GM12878 (cell line): ENCODE data around the gene C5orf52. TPM values are rescaled to one million over a fixed set of nuclear protein-coding genes. Genes with fewer than 3 reads are reported as not detected.
"Not testable (repeated sequence)": the region's sequence is repeated elsewhere in the genome, so short reads cannot be mapped to it uniquely, and the experiment has no call there.

ENCODE experiments used
- ATAC-seq: fragments of 200-7000 bp; cut with Tn5 transposase; 3 replicates; pipeline ENCODE4 v1.9.1; 2020; ENCODE audit warnings: mild to moderate bottlenecking, moderate library complexity
- BruUV-seq: library from RNA; stranded (reverse); fragments of 400-500 nt; replicated peaks from 2 replicates; lab custom pipeline; 2021; lab: Mats Ljungman, UMichigan
- CTCF ChIA-PET: fragments of 300-600 bp; sonication (Branson Sonifier 250); formaldehyde crosslinking; extraction: SDS; loops from one replicate; lab custom pipeline; 2021; ENCODE audit warnings: inconsistent platforms; lab: Yijun Ruan, JAX
- POLR2A ChIA-PET: fragments of 350-600 bp; formaldehyde crosslinking; extraction: SDS; loops from one replicate; lab custom pipeline; 2021; ENCODE audit warnings: inconsistent platforms; lab: Charles Lee
- RAD21 ChIA-PET: fragments of 300-600 bp; sonication (Branson Sonifier 250); formaldehyde crosslinking; loops from one replicate; lab custom pipeline; 2023; ENCODE audit warnings: antibody characterized with exemption; ENCODE audit not compliant: unreplicated experiment; lab: Charles Lee
- SMC1A ChIA-PET: fragments of 300-600 bp; sonication (Branson Sonifier 250); formaldehyde crosslinking; loops from one replicate; lab custom pipeline; 2023; ENCODE audit not compliant: unreplicated experiment, uncharacterized antibody; lab: Charles Lee
- DNase-seq: peaks from one replicate; pipeline ENCODE4 v3.0.0-alpha.2; 2011; ENCODE audit warnings: low read depth, low spot score
- FAIRE-seq: peaks from 3 replicates; lab custom pipeline; 2011; peaks lifted over from hg19 to GRCh38; lab: Jason Lieb, UNC
- H2AFZ ChIP-seq: 2 replicates; pipeline ENCODE4 v1.6.0; 2011; ENCODE audit warnings: low read depth, low read length, control low read depth; ENCODE audit not compliant: control insufficient read depth
- H3K27ac ChIP-seq: 2 replicates; pipeline ENCODE4 v1.5.1; 2011; ENCODE audit warnings: control low read depth; ENCODE audit not compliant: control insufficient read depth, insufficient read depth
- H3K27me3 ChIP-seq, 2 experiments: replicated peaks in 1 of 2; 2 replicates each; pipeline versions ENCODE4 v1.6.0 to v1.6.1; 2011; ENCODE audit warnings: low read length in 1 of 2; ENCODE audit not compliant: control insufficient read depth in 2 of 2, insufficient read depth in 2 of 2
- H3K36me3 ChIP-seq, 2 experiments: 2 replicates each; pipeline ENCODE4 v1.5.1; 2011; ENCODE audit warnings: low read length in 1 of 2; ENCODE audit not compliant: control insufficient read depth in 2 of 2, insufficient read depth in 2 of 2
- H3K4me1 ChIP-seq: 2 replicates; pipeline ENCODE4 v1.6.1; 2011; ENCODE audit warnings: mild to moderate bottlenecking, low read length, moderate library complexity, mixed read lengths; ENCODE audit not compliant: control insufficient read depth, insufficient read depth
- H3K4me2 ChIP-seq: 2 replicates; pipeline ENCODE4 v1.6.0; 2011; ENCODE audit warnings: control low read depth; ENCODE audit not compliant: control insufficient read depth, insufficient read depth
- H3K4me3 ChIP-seq: fragments of 200-600 bp; sonication (generic); 2 replicates; pipeline ENCODE4 v1.5.1; 2016
- H3K79me2 ChIP-seq: 2 replicates; pipeline ENCODE4 v1.6.0; 2011; ENCODE audit warnings: low read length; ENCODE audit not compliant: control insufficient read depth, insufficient read depth
- H3K9ac ChIP-seq: 2 replicates; pipeline ENCODE4 v1.8.0; 2011; ENCODE audit warnings: low read length, control low read depth, mixed read lengths; ENCODE audit not compliant: control insufficient read depth, insufficient read depth
- H3K9me3 ChIP-seq: replicated peaks from 3 replicates; pipeline ENCODE4 v1.5.1; 2011; ENCODE audit warnings: mild to moderate bottlenecking, low read length; ENCODE audit not compliant: control insufficient read depth, insufficient read depth
- H4K20me1 ChIP-seq: 2 replicates; pipeline ENCODE4 v1.6.0; 2011; ENCODE audit not compliant: control insufficient read depth, insufficient read depth
- IKZF2 ChIP-seq, 2 experiments: fragments of 450-650 bp; IDR thresholded peaks; 2 replicates each; pipeline ENCODE4 v1.6.1; 2017; ENCODE audit warnings: mild to moderate bottlenecking in 2 of 2, moderate library complexity in 2 of 2
- WGBS: methylation state at CpG from one replicate; pipeline ENCODE4 v1.1.6; 2016; ENCODE audit warnings: low lambda C conversion rate; ENCODE audit not compliant: insufficient replicate concordance, insufficient coverage; ENCODE audit errors: missing lambda C conversion rate; 5-methylcytosine and 5-hydroxymethylcytosine counted together
- in situ Hi-C: fragments of 300-500 bp; cut with MboI; formaldehyde crosslinking; loops from 9 replicates; pipeline ENCODE4 v1.14.3; 2018; ENCODE audit warnings: mixed read lengths
- intact Hi-C: fragments of 100-400 bp; cut with micrococcal nuclease; formaldehyde crosslinking; loops from one replicate; pipeline ENCODE4 v1.14.2; 2022; ENCODE audit not compliant: unreplicated experiment
- polyA plus RNA-seq, 11 experiments: library from polyadenylated mRNA; depleted of rRNA in 4 of 11; unstranded in 6 of 11; stranded (reverse) in 5 of 11; fragments of >200 nt; fragmentation: Nextera tagmentation in 4 of 11; fragmentation: Illumina TruSeq in 1 of 11; extraction: Ambion mirVana in 4 of 11; extraction: Trizol in 1 of 11; gene quantifications; 1 replicate in 1 of 11; 2 replicates in 10 of 11; pipeline versions ENCODE4 v1.2.1 to v1.2.3, GENCODE V29; 2011 to 2016; ENCODE audit warnings: inconsistent platforms in 2 of 11, missing spikeins in 2 of 11, low read depth in 1 of 11
- total RNA-seq, 4 experiments: library from RNA; depleted of rRNA in 3 of 4; stranded (reverse); fragments of >200 nt in 3 of 4; fragmentation: Illumina TruSeq in 1 of 4; extraction: Trizol in 1 of 4; gene quantifications; 2 replicates each; pipeline versions ENCODE4 v1.2.1 to v1.2.3, GENCODE V29; 2013 to 2021

The C5orf52 gene
- total and polyA plus RNA-seq, 10 of the 15 experiments (the other 5 are each of a cell fraction or from before 2014, with no cell fraction given), result not detected

GRCh38 chr5:157727858-157728257 is 56.5 kb downstream of the C5orf52 start:
- H3K4me2 ChIP-seq, H3K27me3 ChIP-seq, DNase-seq, H3K36me3 ChIP-seq, intact Hi-C loops, H3K79me2 ChIP-seq, H3K4me3 ChIP-seq, H2AFZ ChIP-seq, H3K9me3 ChIP-seq, in situ Hi-C loops, BruUV-seq: not testable (repeated sequence)
- Histone ChIP-seq H3K27ac (0 out of 2 replicates have a peak overlapping the region, but pooled peaks have one; percentile 18), H3K4me1 (peaks cover 21% of the 10 kb centered on the region)
- ChIA-PET SMC1A (interaction anchor here (0.7 to 3.0 kb wide), 10 partner anchors 9 to 263 kb away, joined by 3 to 20 read pairs (median 4); partner anchors contain the start of gene LSM11), CTCF (interaction anchor here (1.0 to 6.0 kb wide), 5 partner anchors 9 to 296 kb away, joined by 3 to 66 read pairs (median 10); partner anchors contain the start of gene LSM11), RAD21 (interaction anchor here (0.8 to 2.7 kb wide), 5 partner anchors 9 to 399 kb away, joined by 3 to 9 read pairs (median 5); partner anchors contain the start of gene LSM11)
- 0 out of 4 replicates have a peak, but pooled peaks of 1 of the 2 experiments have one; percentile 15 for TF ChIP-seq IKZF2 (IDR thresholded peaks at IDR 0.05)
- TF ChIP-seq, all 136 proteins: peak for 1; not testable (repeated sequence) for 135
- not testable (repeated sequence) for FAIRE-seq, H3K9ac ChIP-seq, H4K20me1 ChIP-seq, ATAC-seq
- POLR2A ChIA-PET, result interaction anchor here (1.2 to 1.8 kb wide), 2 partner anchors 9 to 119 kb away, joined by 3 to 8 read pairs; no protein-coding TSS in a partner anchor
- WGBS, result 76% methylated on average over 1 of the region's 1 CpG

Other genes starting within 250 kb of the C5orf52 start
- gene NIPAL4, start 211.3 kb upstream of the C5orf52 start, total RNA-seq (2014; rRNA removed), result 6.6 and 7.3 TPM in 2 replicates
- gene NIPAL4, start 211.3 kb upstream of the C5orf52 start, total RNA-seq (2014; rRNA removed; fragmentation: Illumina TruSeq; extraction: Trizol), result 3.9 and 4.1 TPM in 2 replicates
- 9.7 and 10.5 TPM in 2 replicates for gene NIPAL4, start 211.3 kb upstream of the C5orf52 start, total RNA-seq (2021)
- gene NIPAL4, start 211.3 kb upstream of the C5orf52 start, polyA plus RNA-seq (2011; rRNA removed), result 0.03 and 0.11 TPM in 2 replicates
- 10.3 and 12.5 TPM in 2 replicates for gene NIPAL4, start 211.3 kb upstream of the C5orf52 start, polyA plus RNA-seq (2014; fragmentation: Illumina TruSeq; extraction: Trizol)
- gene NIPAL4, start 211.3 kb upstream of the C5orf52 start, polyA plus RNA-seq (2014; fragmentation: Nextera tagmentation; extraction: Ambion mirVana), result 1 to 10 TPM; 3.3 to 5.2 TPM
- gene NIPAL4, start 211.3 kb upstream of the C5orf52 start, polyA plus RNA-seq (2014; rRNA removed), result 4.5 and 4.8 TPM in 2 replicates
- gene NIPAL4, start 211.3 kb upstream of the C5orf52 start, polyA plus RNA-seq (2016; fragmentation: Nextera tagmentation; extraction: Ambion mirVana), result 10 to 100 TPM; 12.8 to 15.5 TPM
- gene ADAM19, start 95.8 kb upstream of the C5orf52 start, total RNA-seq (2014; rRNA removed), result 47.0 and 50.9 TPM in 2 replicates
- gene ADAM19, start 95.8 kb upstream of the C5orf52 start, total RNA-seq (2014; rRNA removed; fragmentation: Illumina TruSeq; extraction: Trizol), result 33.5 and 37.1 TPM in 2 replicates
- gene ADAM19, start 95.8 kb upstream of the C5orf52 start, total RNA-seq (2021), result 87.3 and 92.8 TPM in 2 replicates
- gene ADAM19, start 95.8 kb upstream of the C5orf52 start, polyA plus RNA-seq (2011; rRNA removed), result 19.3 and 26.1 TPM in 2 replicates
- gene ADAM19, start 95.8 kb upstream of the C5orf52 start, polyA plus RNA-seq (2014; fragmentation: Illumina TruSeq; extraction: Trizol), result 40.6 and 48.5 TPM in 2 replicates
- gene ADAM19, start 95.8 kb upstream of the C5orf52 start, polyA plus RNA-seq (2014; fragmentation: Nextera tagmentation; extraction: Ambion mirVana), result 10 to 100 TPM; 16.0 to 24.4 TPM
- gene ADAM19, start 95.8 kb upstream of the C5orf52 start, polyA plus RNA-seq (2014; rRNA removed), result 40.9 and 43.0 TPM in 2 replicates
- gene ADAM19, start 95.8 kb upstream of the C5orf52 start, polyA plus RNA-seq (2016; fragmentation: Nextera tagmentation; extraction: Ambion mirVana), result 10 to 100 TPM; 52.4 to 59.3 TPM
- gene SOX30, start 19.1 kb upstream of the C5orf52 start, total RNA-seq (2014; rRNA removed), result 0.11 TPM in 1 of 2 replicates, not detected in the other
- 0.09 TPM in 1 of 2 replicates, not detected in the other for gene SOX30, start 19.1 kb upstream of the C5orf52 start, total RNA-seq (2014; rRNA removed; fragmentation: Illumina TruSeq; extraction: Trizol)
- 0.11 and 0.13 TPM in 2 replicates for gene SOX30, start 19.1 kb upstream of the C5orf52 start, total RNA-seq (2021)
- 0.06 and 0.11 TPM in 2 replicates for gene SOX30, start 19.1 kb upstream of the C5orf52 start, polyA plus RNA-seq (2011; rRNA removed)
- 0.10 TPM in 1 of 2 replicates, not detected in the other for gene SOX30, start 19.1 kb upstream of the C5orf52 start, polyA plus RNA-seq (2014; fragmentation: Illumina TruSeq; extraction: Trizol)
- gene SOX30, start 19.1 kb upstream of the C5orf52 start, polyA plus RNA-seq (2014; fragmentation: Nextera tagmentation; extraction: Ambion mirVana), result under 1 TPM; 0.06 to 0.07 TPM
- gene SOX30, start 19.1 kb upstream of the C5orf52 start, polyA plus RNA-seq (2014; rRNA removed), result 0.08 TPM in 1 of 2 replicates, not detected in the other
- under 1 TPM; 0.09 to 0.32 TPM for gene SOX30, start 19.1 kb upstream of the C5orf52 start, polyA plus RNA-seq (2016; fragmentation: Nextera tagmentation; extraction: Ambion mirVana)
- 26.2 and 36.5 TPM in 2 replicates for gene THG1L, start 59.9 kb downstream of the C5orf52 start, total RNA-seq (2014; rRNA removed)
- 38.6 and 40.7 TPM in 2 replicates for gene THG1L, start 59.9 kb downstream of the C5orf52 start, total RNA-seq (2014; rRNA removed; fragmentation: Illumina TruSeq; extraction: Trizol)
- gene THG1L, start 59.9 kb downstream of the C5orf52 start, total RNA-seq (2021), result 24.8 and 26.5 TPM in 2 replicates
- gene THG1L, start 59.9 kb downstream of the C5orf52 start, polyA plus RNA-seq (2011; rRNA removed), result 54.8 and 55.7 TPM in 2 replicates
- 32.8 and 33.5 TPM in 2 replicates for gene THG1L, start 59.9 kb downstream of the C5orf52 start, polyA plus RNA-seq (2014; fragmentation: Illumina TruSeq; extraction: Trizol)
- 10 to 100 TPM; 37.2 to 58.0 TPM for gene THG1L, start 59.9 kb downstream of the C5orf52 start, polyA plus RNA-seq (2014; fragmentation: Nextera tagmentation; extraction: Ambion mirVana)
- 34.0 and 35.4 TPM in 2 replicates for gene THG1L, start 59.9 kb downstream of the C5orf52 start, polyA plus RNA-seq (2014; rRNA removed)
- 10 to 100 TPM; 25.5 to 26.9 TPM for gene THG1L, start 59.9 kb downstream of the C5orf52 start, polyA plus RNA-seq (2016; fragmentation: Nextera tagmentation; extraction: Ambion mirVana)
- gene LSM11, start 72.2 kb downstream of the C5orf52 start, total RNA-seq (2014; rRNA removed), result 5.5 and 6.9 TPM in 2 replicates
- gene LSM11, start 72.2 kb downstream of the C5orf52 start, total RNA-seq (2014; rRNA removed; fragmentation: Illumina TruSeq; extraction: Trizol), result 5.3 and 6.0 TPM in 2 replicates
- 6.0 TPM in 2 replicates for gene LSM11, start 72.2 kb downstream of the C5orf52 start, total RNA-seq (2021)
- gene LSM11, start 72.2 kb downstream of the C5orf52 start, polyA plus RNA-seq (2011; rRNA removed), result 8.5 and 11.2 TPM in 2 replicates
- gene LSM11, start 72.2 kb downstream of the C5orf52 start, polyA plus RNA-seq (2014; fragmentation: Illumina TruSeq; extraction: Trizol), result 4.9 and 6.0 TPM in 2 replicates
- gene LSM11, start 72.2 kb downstream of the C5orf52 start, polyA plus RNA-seq (2014; fragmentation: Nextera tagmentation; extraction: Ambion mirVana), result 1 to 10 TPM; 1.5 to 2.1 TPM
- gene LSM11, start 72.2 kb downstream of the C5orf52 start, polyA plus RNA-seq (2014; rRNA removed), result 3.5 and 3.8 TPM in 2 replicates
- gene LSM11, start 72.2 kb downstream of the C5orf52 start, polyA plus RNA-seq (2016; fragmentation: Nextera tagmentation; extraction: Ambion mirVana), result 1 to 10 TPM in 1 of 2 experiments, under 1 TPM in 1; 0.71 to 1.5 TPM
- gene CLINT1, start 187.6 kb downstream of the C5orf52 start, total RNA-seq (2014; rRNA removed), result 94.9 and 113 TPM in 2 replicates
- gene CLINT1, start 187.6 kb downstream of the C5orf52 start, total RNA-seq (2014; rRNA removed; fragmentation: Illumina TruSeq; extraction: Trizol), result 78.0 and 79.3 TPM in 2 replicates
- 78.6 and 96.7 TPM in 2 replicates for gene CLINT1, start 187.6 kb downstream of the C5orf52 start, total RNA-seq (2021)
- gene CLINT1, start 187.6 kb downstream of the C5orf52 start, polyA plus RNA-seq (2011; rRNA removed), result 118 and 126 TPM in 2 replicates
- 136 and 150 TPM in 2 replicates for gene CLINT1, start 187.6 kb downstream of the C5orf52 start, polyA plus RNA-seq (2014; fragmentation: Illumina TruSeq; extraction: Trizol)
- 10 to 100 TPM; 30.0 to 40.2 TPM for gene CLINT1, start 187.6 kb downstream of the C5orf52 start, polyA plus RNA-seq (2014; fragmentation: Nextera tagmentation; extraction: Ambion mirVana)
- 100 and 102 TPM in 2 replicates for gene CLINT1, start 187.6 kb downstream of the C5orf52 start, polyA plus RNA-seq (2014; rRNA removed)
- 100 to 1,000 TPM; 111 to 118 TPM for gene CLINT1, start 187.6 kb downstream of the C5orf52 start, polyA plus RNA-seq (2016; fragmentation: Nextera tagmentation; extraction: Ambion mirVana)